Peyer's patch (tissue), 4 donors: ENCODE data around the gene PRODH2.

ENCODE experiments used
- POLR2A ChIP-seq, 2 donors: fragments of 450-650 bp; IDR thresholded peaks; one replicate each; pipeline ENCODE4 v1.5.1; 2017; ENCODE audit warnings: antibody characterized with exemption in 2 of 2, mild to moderate bottlenecking in 2 of 2, moderate library complexity in 2 of 2
- TF ChIP-seq, protein P1 (sequence below), 6 experiments: fragments of 450-650 bp in 4 of 6; fragments of 200-600 bp in 2 of 6; sonication (generic) in 1 of 6; IDR thresholded peaks; one replicate each; pipeline ENCODE4 v1.5.1; 2017 to 2019; ENCODE audit warnings: antibody characterized with exemption in 6 of 6, mild to moderate bottlenecking in 3 of 6, moderate library complexity in 1 of 6

DNA sequence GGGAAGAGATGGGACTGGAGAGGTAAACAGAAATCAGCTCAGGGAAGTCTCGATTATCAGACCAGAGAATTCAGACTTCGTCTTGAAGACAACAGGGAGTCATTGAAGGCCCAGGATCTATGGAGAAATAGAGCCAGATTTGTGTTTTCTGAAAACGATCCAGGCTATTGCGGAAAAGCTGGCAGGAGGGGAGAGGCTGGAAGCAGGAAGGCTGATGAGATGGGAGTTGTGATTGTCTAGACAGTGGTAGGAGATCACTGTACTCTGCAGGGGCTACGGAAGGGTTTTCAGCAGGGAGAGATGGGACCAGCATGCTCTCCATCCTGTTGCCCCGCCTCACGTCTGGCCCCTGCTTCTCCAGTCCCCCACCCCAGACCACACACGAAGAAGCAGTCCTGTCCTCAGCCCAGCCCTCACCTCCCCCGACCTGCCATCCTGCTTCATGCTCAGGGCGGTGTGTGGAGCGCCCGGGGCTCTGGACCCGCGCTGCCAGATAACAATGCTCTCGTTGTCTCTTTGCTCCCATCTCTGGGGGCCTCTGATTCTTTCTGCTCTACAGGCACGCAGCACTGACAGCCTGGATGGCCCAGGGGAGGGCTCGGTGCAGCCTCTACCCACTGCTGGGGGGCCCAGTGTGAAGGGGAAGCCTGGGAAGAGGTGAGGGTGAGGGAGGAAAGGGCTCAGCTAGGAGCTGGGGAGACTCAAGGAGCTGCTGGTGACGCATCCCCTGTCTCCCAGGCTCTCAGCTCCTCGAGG is 35.4 kb downstream of the PRODH2 start:
- TF ChIP-seq, protein P1, sequence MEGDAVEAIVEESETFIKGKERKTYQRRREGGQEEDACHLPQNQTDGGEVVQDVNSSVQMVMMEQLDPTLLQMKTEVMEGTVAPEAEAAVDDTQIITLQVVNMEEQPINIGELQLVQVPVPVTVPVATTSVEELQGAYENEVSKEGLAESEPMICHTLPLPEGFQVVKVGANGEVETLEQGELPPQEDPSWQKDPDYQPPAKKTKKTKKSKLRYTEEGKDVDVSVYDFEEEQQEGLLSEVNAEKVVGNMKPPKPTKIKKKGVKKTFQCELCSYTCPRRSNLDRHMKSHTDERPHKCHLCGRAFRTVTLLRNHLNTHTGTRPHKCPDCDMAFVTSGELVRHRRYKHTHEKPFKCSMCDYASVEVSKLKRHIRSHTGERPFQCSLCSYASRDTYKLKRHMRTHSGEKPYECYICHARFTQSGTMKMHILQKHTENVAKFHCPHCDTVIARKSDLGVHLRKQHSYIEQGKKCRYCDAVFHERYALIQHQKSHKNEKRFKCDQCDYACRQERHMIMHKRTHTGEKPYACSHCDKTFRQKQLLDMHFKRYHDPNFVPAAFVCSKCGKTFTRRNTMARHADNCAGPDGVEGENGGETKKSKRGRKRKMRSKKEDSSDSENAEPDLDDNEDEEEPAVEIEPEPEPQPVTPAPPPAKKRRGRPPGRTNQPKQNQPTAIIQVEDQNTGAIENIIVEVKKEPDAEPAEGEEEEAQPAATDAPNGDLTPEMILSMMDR (IDR thresholded peaks at IDR 0.05), result no peak
- TF ChIP-seq POLR2A (IDR thresholded peaks at IDR 0.05), result no peak
